Measurements from ENCODE around the gene LCP2. TPM values are rescaled to one million over a fixed set of nuclear protein-coding genes. Genes with fewer than 3 reads are reported as not detected.

LCP2 gene
- total RNA-seq, 1 experiment from 2014 or later: not detected

DNA sequence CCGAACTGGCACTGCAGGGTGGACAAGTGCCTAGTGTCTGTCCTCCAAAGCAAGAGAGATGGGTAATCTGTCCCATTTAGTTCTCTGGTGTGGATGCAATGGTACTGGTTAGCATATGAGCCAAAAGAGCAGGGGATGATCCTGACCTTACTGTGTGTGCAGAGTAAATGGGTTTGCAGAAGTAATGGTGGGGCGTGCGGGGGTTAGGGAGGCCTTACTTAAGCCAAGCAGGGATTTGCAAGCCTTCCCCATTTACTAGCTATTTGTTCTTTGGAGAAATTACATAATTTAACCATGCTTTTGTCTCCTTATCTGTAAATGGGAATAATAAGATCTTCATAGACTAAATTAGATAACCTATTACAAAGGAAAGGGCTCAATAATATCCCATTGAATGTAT, 19.9 kb upstream of the LCP2 start:
- Histone ChIP-seq H2BK5ac (ENCODE audit: insufficient read length, low read length) (no peak overlapping the region), H2BK15ac (ENCODE audit: low read depth, low read length) (no peak overlapping the region), H4K20me1 (ENCODE audit: control insufficient read depth, insufficient read depth, insufficient read length) (no peaks in the 10 kb centered on the region), H4K5ac (ENCODE audit: insufficient read length, low read depth, low read length) (no peak overlapping the region), H3K27me3 (ENCODE audit: insufficient read depth, low read length) (no peaks in the 10 kb centered on the region), H3T11ph (ENCODE audit: low read length) (no peak overlapping the region), H3K56ac (ENCODE audit: insufficient read length, low read depth, low read length) (no peak overlapping the region), H3K4me1 (ENCODE audit: insufficient read depth, low read length) (no peaks in the 10 kb centered on the region), H2AK5ac (ENCODE audit: insufficient read length, low read length) (no peak overlapping the region), H4K91ac (ENCODE audit: insufficient read length, low read depth, low read length) (no peak overlapping the region), H2BK12ac (ENCODE audit: insufficient read length, low read depth, low read length) (no peak overlapping the region), H3K23ac (ENCODE audit: insufficient read length, low read depth, low read length) (no peak overlapping the region), H3K14ac (ENCODE audit: insufficient read depth, low read length) (no peak overlapping the region), H3K4me2 (ENCODE audit: insufficient read depth, insufficient read length, low read length) (no peak overlapping the region), H3K4ac (ENCODE audit: low read depth, low read length) (no peak overlapping the region), H2AFZ (ENCODE audit: low read length) (no peak overlapping the region), H2BK20ac (ENCODE audit: low read depth, low read length, poor library complexity, severe bottlenecking) (no peak overlapping the region), H4K8ac (replicated peaks; ENCODE audit: insufficient read length, low read depth, low read length) (no peak overlapping the region), H3K79me2 (ENCODE audit: insufficient read depth, low read length) (no peaks in the 10 kb centered on the region), H3K18ac (ENCODE audit: insufficient read length, low read depth, low read length) (no peak overlapping the region), H3K23me2 (ENCODE audit: insufficient read length, low read depth, low read length, poor library complexity, severe bottlenecking) (no peaks in the 10 kb centered on the region), H3K9me3 (ENCODE audit: control insufficient read depth, low read depth, low read length) (no peaks in the 10 kb centered on the region), H2BK120ac (ENCODE audit: low read depth, low read length, poor library complexity, severe bottlenecking) (no peak overlapping the region), H3K79me1 (ENCODE audit: insufficient read depth, low read depth, low read length, poor library complexity, severe bottlenecking) (no peaks in the 10 kb centered on the region), H3K27ac (ENCODE audit: insufficient read length, low read depth, low read length) (no peak overlapping the region), H3K9ac (ENCODE audit: extremely low read depth, insufficient read length, low read length) (no peak overlapping the region)
- peaks cover 9 to 16% of the 10 kb centered on the region in 2 experiments for H3K4me1 Mint-ChIP-seq
- H3K4me3 Mint-ChIP-seq: no peak overlapping the region
- no peaks in the 10 kb centered on the region for H3K36me3 Mint-ChIP-seq (ENCODE audit: insufficient read depth in 1 of 3, low read depth in 3 of 3)
- TF ChIP-seq CTCF (conservative IDR thresholded peaks at IDR 0.05): no peak
- WGBS (ENCODE audit: extremely low coverage, insufficient read length, low lambda C conversion rate): no CpG with 5 or more reads among the region's 3 CpGs
- H3K27ac Mint-ChIP-seq: no peak overlapping the region
- peaks cover 8% of the 10 kb centered on the region for H3K27me3 Mint-ChIP-seq (ENCODE audit: low read depth)
- DNase-seq: no peak
- no peaks in the 10 kb centered on the region for H3K9me3 Mint-ChIP-seq

Measured in H9 (cell line).